ENCODE data around the gene RGP1. TPM values are rescaled to one million over a fixed set of nuclear protein-coding genes. Genes with fewer than 3 reads are reported as not detected.

RGP1 gene
- total and polyA plus RNA-seq, 5 donors, result 17.7 to 35.0 (median 26.1) TPM

DNA sequence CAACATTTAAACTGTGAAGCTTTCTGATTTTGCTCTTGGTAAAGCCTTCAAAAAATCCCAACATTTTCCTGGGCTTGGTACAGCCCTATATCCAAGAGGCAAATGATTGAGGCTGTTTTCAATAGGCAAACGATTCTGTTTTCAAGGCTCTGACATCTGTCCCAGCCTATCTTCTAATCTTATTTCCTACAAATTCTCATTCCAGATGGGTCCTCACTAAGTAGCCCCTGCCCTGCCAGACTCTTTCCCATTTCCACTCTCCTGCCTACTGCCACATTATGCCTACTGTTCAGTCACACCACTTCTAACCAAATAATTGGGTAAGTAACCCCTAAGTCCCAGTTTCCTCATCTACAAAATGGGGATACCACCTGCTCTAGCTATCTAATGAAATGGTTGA lies 3.5 kb upstream of the RGP1 start:
- ATAC-seq (no peak), DNase-seq (no peak)
- Histone ChIP-seq H3K27me3 (ENCODE audit: control insufficient read depth, insufficient read depth) (no peaks in the 10 kb centered on the region), H3K9me3 (ENCODE audit: control insufficient read depth, low read length) (no peaks in the 10 kb centered on the region), H3K4me1 (ENCODE audit: control insufficient read depth, insufficient read depth, low read length) (peaks cover 13% of the 10 kb centered on the region), H3K4me3 (ENCODE audit: low read length) (peak overlapping the region; percentile 98), H3K27ac (ENCODE audit: low read length) (no peak overlapping the region)
- 26% methylated on average over 1 of the region's 1 CpG for WGBS
- intact Hi-C loops (cut with DNase I), result loop anchor here in 1 of 4 donors (5.0 kb wide), 1 partner anchor 88 kb away; the partner anchor contains the start of genes CCDC107 and RMRP

GRCh38 chr9:35746583-35746982 lies 2.5 kb upstream of the RGP1 start:
- no peak for DNase-seq
- no peaks in the 10 kb centered on the region for H3K9me3 ChIP-seq (ENCODE audit: control insufficient read depth, low read length)
- 31% methylated on average over 3 of the region's 3 CpGs for WGBS
- H3K4me1 ChIP-seq (ENCODE audit: control insufficient read depth, insufficient read depth, low read length), result peaks cover 13% of the 10 kb centered on the region
- no peak for ATAC-seq
- intact Hi-C loops (cut with DNase I), result loop anchor here in 1 of 4 donors (5.0 kb wide), 1 partner anchor 89 kb away; the partner anchor contains the start of genes CCDC107 and RMRP
- H3K27ac ChIP-seq (ENCODE audit: low read length), result no peak overlapping the region
- peak overlapping the region; percentile 98 for H3K4me3 ChIP-seq (ENCODE audit: low read length)
- no peaks in the 10 kb centered on the region for H3K27me3 ChIP-seq (ENCODE audit: control insufficient read depth, insufficient read depth)

DNA sequence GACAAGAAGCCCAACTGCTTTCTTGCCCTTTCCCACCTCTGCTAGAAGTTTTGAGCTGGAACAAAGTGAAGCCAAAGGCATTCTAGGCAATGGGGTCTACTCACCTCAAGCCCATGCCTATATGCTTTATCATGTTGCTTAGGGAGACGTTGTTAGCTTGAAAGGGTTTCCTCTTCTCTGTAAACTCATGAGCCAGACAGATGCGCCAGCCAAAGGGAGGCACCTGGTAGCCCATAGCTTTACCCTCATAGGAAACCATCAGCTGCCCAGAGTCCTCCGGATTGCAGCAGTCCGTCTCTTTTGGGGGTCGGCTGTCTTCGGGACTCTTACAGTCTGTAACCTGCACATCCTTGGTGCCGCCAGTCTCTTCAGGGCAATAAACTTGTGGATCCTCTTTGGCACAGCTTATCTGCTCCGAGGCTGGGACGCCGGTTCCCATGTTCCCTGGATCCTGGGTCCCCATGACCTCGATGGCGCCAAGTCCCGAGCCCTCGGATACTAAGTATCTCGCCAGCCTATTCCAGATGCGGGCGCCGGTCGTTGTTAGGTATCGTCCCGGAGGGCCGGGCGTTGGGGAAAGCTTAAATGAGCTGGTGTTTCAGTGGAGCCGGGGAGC lies 737 bp upstream of the RGP1 start:
- peak; percentile 0 to 1 for ATAC-seq
- intact Hi-C loops (cut with DNase I), result loop anchor here in 1 of 4 donors (5.0 kb wide), 1 partner anchor 91 kb away; the partner anchor contains the start of genes CCDC107 and RMRP
- Histone ChIP-seq H3K9me3 (ENCODE audit: control insufficient read depth, low read length) (no peaks in the 10 kb centered on the region), H3K27me3 (ENCODE audit: control insufficient read depth, insufficient read depth) (no peaks in the 10 kb centered on the region), H3K4me1 (ENCODE audit: control insufficient read depth, insufficient read depth, low read length) (peaks cover 13% of the 10 kb centered on the region), H3K4me3 (ENCODE audit: low read length) (peak overlapping the region; percentile 98), H3K27ac (ENCODE audit: low read length) (peak overlapping the region; percentile 98)
- no peak for DNase-seq
- under 1% methylated on average over 24 of the region's 24 CpGs for whole genome bisulfite sequencing

DNA sequence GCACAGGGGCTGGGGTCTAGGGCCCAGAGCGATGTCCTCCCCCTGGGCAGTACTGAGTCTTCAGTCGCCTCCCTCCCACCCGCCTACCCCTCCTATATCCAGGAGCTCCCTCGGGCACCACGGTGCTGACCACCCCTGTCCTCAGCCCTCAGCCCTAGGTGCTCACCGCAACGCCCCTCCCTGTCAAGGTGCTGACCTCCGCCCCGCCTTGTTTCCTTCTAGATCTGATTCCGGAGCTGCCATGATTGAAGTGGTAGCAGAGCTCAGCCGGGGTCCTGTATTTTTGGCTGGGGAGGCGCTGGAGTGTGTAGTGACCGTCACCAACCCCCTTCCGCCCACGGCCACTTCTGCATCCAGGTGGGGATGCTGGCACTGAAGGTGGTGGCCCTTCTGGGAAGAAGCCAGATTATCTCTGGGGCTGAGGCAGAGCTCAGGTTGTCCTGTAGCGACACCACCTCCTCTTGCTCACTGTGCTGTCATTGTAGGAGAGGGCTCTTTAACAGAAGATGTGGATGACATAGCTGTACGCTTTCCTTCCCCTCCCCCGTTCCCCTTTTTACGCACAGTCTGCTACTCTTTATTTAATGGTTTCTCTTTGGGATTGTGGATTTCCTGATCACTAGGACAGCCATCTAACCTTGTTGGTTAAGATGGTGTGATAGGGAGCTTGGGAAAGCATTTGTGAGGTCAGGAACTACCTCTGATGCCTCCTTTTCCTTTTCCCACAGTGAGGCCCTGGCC lies 598 bp downstream of the RGP1 start:
- peak; percentile 29 to 52 for ATAC-seq
- WGBS, result 5% methylated on average over 19 of the region's 19 CpGs
- no peaks in the 10 kb centered on the region for H3K27me3 ChIP-seq (ENCODE audit: control insufficient read depth, insufficient read depth)
- intact Hi-C loops (cut with DNase I), result loop anchor here in 1 of 4 donors (5.0 kb wide), 1 partner anchor 92 kb away; the partner anchor contains the start of genes CCDC107 and RMRP
- peaks cover 13% of the 10 kb centered on the region for H3K4me1 ChIP-seq (ENCODE audit: control insufficient read depth, insufficient read depth, low read length)
- peak overlapping the region; percentile 98 for H3K27ac ChIP-seq (ENCODE audit: low read length)
- H3K4me3 ChIP-seq (ENCODE audit: low read length), result peak overlapping the region; percentile 98
- DNase-seq, result peak in 1 of 3 donors; percentile 65
- H3K9me3 ChIP-seq (ENCODE audit: control insufficient read depth, low read length), result no peaks in the 10 kb centered on the region

GRCh38 chr9:35750256-35750531 lies 1.1 kb downstream of the RGP1 start:
- no peak for DNase-seq
- intact Hi-C loops (cut with DNase I), result no loop called here

GRCh38 chr9:35753466-35753865 lies 4.4 kb downstream of the RGP1 start:
- Histone ChIP-seq H3K9me3 (ENCODE audit: control insufficient read depth, low read length) (no peaks in the 10 kb centered on the region), H3K4me3 (ENCODE audit: low read length) (no peak overlapping the region), H3K27ac (ENCODE audit: low read length) (no peak overlapping the region), H3K27me3 (ENCODE audit: control insufficient read depth, insufficient read depth) (no peaks in the 10 kb centered on the region), H3K4me1 (ENCODE audit: control insufficient read depth, insufficient read depth, low read length) (peaks cover 4% of the 10 kb centered on the region)
- ATAC-seq, result no peak
- intact Hi-C loops (cut with DNase I), result no loop called here
- no peak for DNase-seq
- WGBS, result 82% methylated on average over 5 of the region's 5 CpGs

More at GRCh38 chr9:35750256-35750531, 1.1 kb downstream of the RGP1 start:
- Histone ChIP-seq H3K27ac (ENCODE audit: low read length) (peak overlapping the region; percentile 98), H3K4me3 (ENCODE audit: low read length) (no peak overlapping the region), H3K27me3 (ENCODE audit: control insufficient read depth, insufficient read depth) (no peaks in the 10 kb centered on the region), H3K4me1 (ENCODE audit: control insufficient read depth, insufficient read depth, low read length) (peaks cover 13% of the 10 kb centered on the region), H3K9me3 (ENCODE audit: control insufficient read depth, low read length) (no peaks in the 10 kb centered on the region)
- ATAC-seq, result no peak
- 54% methylated on average over 4 of the region's 4 CpGs for WGBS

DNA sequence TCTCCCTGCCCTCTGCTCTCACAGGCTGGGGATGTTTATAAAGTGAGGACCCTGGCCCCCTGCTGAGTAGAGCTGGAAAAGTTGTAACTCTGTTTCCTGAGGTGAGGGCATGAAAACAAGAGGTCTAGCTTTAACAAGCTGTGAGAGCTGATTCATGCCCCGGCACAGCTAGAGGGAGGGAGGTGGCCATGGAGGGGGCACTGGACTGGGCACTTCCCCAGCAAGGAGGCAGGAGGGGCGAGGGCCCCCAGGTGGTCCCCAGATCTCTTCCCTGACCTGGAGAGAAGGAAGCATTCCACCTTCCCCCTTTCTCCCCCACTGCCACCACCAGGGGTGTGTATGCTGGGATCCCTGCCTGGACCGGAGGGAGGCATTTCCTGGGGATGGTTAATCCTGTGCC lies 5.2 kb downstream of the RGP1 start, which contains the start of gene MSMP:
TSS of gene MSMP (minus strand) at position 13 of the 400 bp plus-strand sequence. CDS start 147 bp downstream, outside the sequence.
- 44% methylated on average over 3 of the region's 3 CpGs for WGBS
- DNase-seq (no peak), ATAC-seq (no peak)
- Histone ChIP-seq H3K4me1 (ENCODE audit: control insufficient read depth, insufficient read depth, low read length) (peaks cover 4% of the 10 kb centered on the region), H3K4me3 (ENCODE audit: low read length) (no peak within 1 kb of the TSS), H3K27ac (ENCODE audit: low read length) (no peak within 1 kb of the TSS), H3K27me3 (ENCODE audit: control insufficient read depth, insufficient read depth) (no peaks in the 10 kb centered on the region), H3K9me3 (ENCODE audit: control insufficient read depth, low read length) (no peaks in the 10 kb centered on the region)
- intact Hi-C loops (cut with DNase I), result no loop called here

GRCh38 chr9:35755071-35755470 lies 6.0 kb downstream of the RGP1 start:
- Histone ChIP-seq H3K4me1 (ENCODE audit: control insufficient read depth, insufficient read depth, low read length) (peaks cover 4% of the 10 kb centered on the region), H3K27ac (ENCODE audit: low read length) (no peak overlapping the region), H3K9me3 (ENCODE audit: control insufficient read depth, low read length) (no peaks in the 10 kb centered on the region), H3K27me3 (ENCODE audit: control insufficient read depth, insufficient read depth) (no peaks in the 10 kb centered on the region), H3K4me3 (ENCODE audit: low read length) (no peak overlapping the region)
- DNase-seq, result no peak
- WGBS, result 89% methylated on average over 4 of the region's 4 CpGs
- no peak for ATAC-seq
- intact Hi-C loops (cut with DNase I), result no loop called here

DNA sequence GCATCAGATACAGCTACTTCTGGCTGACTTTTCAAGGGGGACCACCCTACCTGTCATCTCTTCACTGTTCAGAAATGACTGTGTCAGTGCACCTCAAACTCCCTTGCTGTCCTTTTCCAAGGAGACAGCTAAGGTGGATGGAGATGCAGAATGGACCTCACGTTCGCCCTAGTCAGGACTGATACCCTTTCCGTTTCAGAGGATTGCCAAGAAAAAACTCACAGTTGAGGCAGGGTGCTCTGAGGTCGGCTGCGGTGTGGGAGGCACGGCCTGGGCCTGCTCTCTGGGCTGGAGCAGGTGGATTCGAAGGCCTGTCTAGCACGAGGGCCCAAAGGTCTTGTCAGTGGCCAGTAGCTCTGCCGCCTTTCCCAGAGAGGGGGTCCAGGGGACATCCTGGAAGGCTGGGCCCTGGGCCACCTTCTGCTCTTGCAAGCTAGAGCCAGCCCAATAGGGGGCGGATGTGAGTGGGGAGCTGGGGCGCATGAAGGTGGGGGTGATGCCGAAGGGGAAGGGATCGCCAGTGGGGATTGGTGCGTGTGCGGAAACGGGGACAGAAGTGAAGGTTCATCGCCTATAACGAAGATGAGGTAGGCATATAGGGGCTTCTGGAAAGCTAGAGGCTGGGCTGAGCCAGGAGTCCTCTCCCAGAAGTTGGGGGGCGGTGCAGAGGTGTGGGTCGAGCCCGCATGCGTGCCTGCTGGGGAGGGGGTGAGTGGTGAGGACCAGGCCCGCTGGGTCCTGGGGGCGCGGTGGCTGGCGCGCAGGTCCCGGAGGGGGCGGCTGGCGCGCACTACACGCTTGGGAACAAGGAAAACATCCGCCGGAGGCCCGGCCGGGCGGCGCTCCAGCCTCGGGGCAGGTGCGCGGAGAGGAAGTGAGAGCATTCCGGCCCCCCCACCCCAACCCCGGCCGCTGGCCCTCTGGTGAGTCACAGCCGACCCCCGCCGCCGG lies 7.5 kb downstream of the RGP1 start:
- H3K27me3 ChIP-seq (ENCODE audit: control insufficient read depth, insufficient read depth), result no peaks in the 10 kb centered on the region
- H3K4me1 ChIP-seq (ENCODE audit: control insufficient read depth, insufficient read depth, low read length), result no peaks in the 10 kb centered on the region
- peak overlapping the region; percentile 58 for H3K4me3 ChIP-seq (ENCODE audit: low read length)
- peak overlapping the region; percentile 67 for H3K27ac ChIP-seq (ENCODE audit: low read length)
- intact Hi-C loops (cut with DNase I), result no loop called here
- 12% methylated on average over 48 of the region's 48 CpGs for WGBS
- no peaks in the 10 kb centered on the region for H3K9me3 ChIP-seq (ENCODE audit: control insufficient read depth, low read length)
- ATAC-seq (peak; percentile 73 to 81), DNase-seq (peak; percentile 64 to 89 (median 87))

- DNase-seq (peak; percentile 53 to 73 (median 72)), ATAC-seq (peak; percentile 64 to 76)
- Histone ChIP-seq H3K9me3 (ENCODE audit: control insufficient read depth, low read length) (no peaks in the 10 kb centered on the region), H3K27me3 (ENCODE audit: control insufficient read depth, insufficient read depth) (no peaks in the 10 kb centered on the region), H3K4me3 (ENCODE audit: low read length) (peak overlapping the region; percentile 58), H3K4me1 (ENCODE audit: control insufficient read depth, insufficient read depth, low read length) (no peaks in the 10 kb centered on the region), H3K27ac (ENCODE audit: low read length) (peak overlapping the region; percentile 50)
- intact Hi-C loops (cut with DNase I), result no loop called here
- 1% methylated on average over 20 of the region's 20 CpGs for WGBS
Measured at GRCh38 chr9:35757226-35757891, 8.3 kb downstream of the RGP1 start.
